Ishikawa (cell line): ENCODE results near the gene RACGAP1.
A peak's percentile ranks its signal among the peaks of the same experiment; 100 is the strongest.

Source experiments
- CEBPB ChIP-seq: IDR thresholded peaks from 2 replicates; pipeline ENCODE4 v1.6.1; 2012
- CREB1 ChIP-seq: IDR thresholded peaks from 2 replicates; pipeline ENCODE4 v1.6.1; 2012; ENCODE audit warnings: low read depth
- EGR1 ChIP-seq: IDR thresholded peaks from 2 replicates; pipeline ENCODE4 v1.6.1; 2012
- EP300 ChIP-seq: IDR thresholded peaks from 2 replicates; pipeline ENCODE4 v1.6.1; 2012; ENCODE audit warnings: borderline replicate concordance
- FOXM1 ChIP-seq: IDR thresholded peaks from 2 replicates; pipeline ENCODE4 v1.6.1; 2012; ENCODE audit warnings: low read depth, borderline replicate concordance
- NFIC ChIP-seq: IDR thresholded peaks from 2 replicates; pipeline ENCODE4 v1.6.1; 2012
- RAD21 ChIP-seq: IDR thresholded peaks from 2 replicates; pipeline ENCODE4 v1.6.1; 2012; ENCODE audit warnings: low read depth
- TAF1 ChIP-seq: IDR thresholded peaks from 2 replicates; pipeline ENCODE4 v1.6.1; 2012; ENCODE audit warnings: low read depth, mild to moderate bottlenecking
- TCF12 ChIP-seq: IDR thresholded peaks from 2 replicates; pipeline ENCODE4 v1.6.1; 2012; ENCODE audit warnings: low read depth
- TEAD4 ChIP-seq: IDR thresholded peaks from 2 replicates; pipeline ENCODE4 v1.6.1; 2012
- YY1 ChIP-seq: IDR thresholded peaks from 2 replicates; pipeline ENCODE4 v1.6.1; 2012; ENCODE audit warnings: low read depth
- ZBTB7A ChIP-seq: IDR thresholded peaks from 2 replicates; pipeline ENCODE4 v1.6.1; 2012; ENCODE audit warnings: low read depth
- TF ChIP-seq, protein P1 (sequence below): IDR thresholded peaks from 2 replicates; pipeline ENCODE4 v1.6.1; 2012; ENCODE audit warnings: low read depth, mild to moderate bottlenecking
- TF ChIP-seq, protein P2 (sequence below): IDR thresholded peaks from 2 replicates; pipeline ENCODE4 v1.6.1; 2012
- TF ChIP-seq, protein P3 (sequence below): IDR thresholded peaks from 2 replicates; pipeline ENCODE4 v1.6.1; 2012

Gene RACGAP1

DNA sequence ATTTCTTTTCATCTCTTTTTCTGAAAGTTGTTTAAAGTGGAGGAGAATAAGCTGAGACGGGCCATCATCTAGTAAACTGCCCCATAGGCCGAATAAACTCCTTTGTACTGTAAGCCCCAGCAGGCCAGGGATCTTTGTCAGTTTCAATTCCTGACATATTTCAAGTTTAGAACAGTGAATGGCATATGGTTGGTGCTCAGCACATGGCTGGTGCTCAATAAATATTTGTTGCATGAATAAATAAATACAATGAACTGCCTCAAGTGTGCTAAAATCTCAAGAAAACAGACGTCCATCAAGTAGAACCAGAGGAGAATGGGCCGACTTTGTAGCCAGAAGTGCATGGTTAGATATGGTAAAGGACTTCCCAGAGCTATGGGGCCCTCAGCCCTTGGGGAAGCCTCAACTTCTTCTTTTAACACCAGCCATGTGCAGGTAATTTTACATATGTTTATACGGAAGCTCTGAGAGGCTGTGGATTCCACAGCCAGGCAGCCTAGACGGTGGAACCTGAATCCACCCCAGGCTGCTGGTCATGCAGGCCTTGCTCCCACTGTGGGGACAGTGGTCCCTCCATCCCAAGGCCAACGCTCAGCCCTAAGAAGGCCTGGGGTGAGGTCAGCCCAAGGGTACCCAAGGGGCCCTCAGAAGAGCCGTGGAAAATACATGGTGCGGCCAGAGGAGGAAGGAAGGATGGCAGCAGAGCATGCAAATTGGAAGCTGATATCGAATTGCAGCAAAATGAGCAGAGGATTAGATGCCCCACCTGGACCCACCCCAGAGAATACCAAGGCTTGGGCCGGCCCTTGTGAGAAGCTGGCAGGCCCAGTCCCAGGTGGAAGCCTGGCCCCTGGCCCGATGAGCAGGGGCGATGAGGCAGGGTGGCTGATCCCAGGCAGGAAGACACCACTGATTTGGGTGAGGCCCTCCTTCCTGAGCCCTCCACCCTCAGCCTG, 83.5 kb downstream of the RACGAP1 start:
- TF ChIP-seq TCF12 (peak; percentile 17; the same call in 1 of the 2 replicates), TAF1 (no peak), CEBPB (no peak), FOXM1 (no peak), NFIC (peak; percentile 17; the same call in 1 of the 2 replicates), EP300 (no peak; the same call in 1 of the 2 replicates), EGR1 (no peak), CREB1 (no peak), RAD21 (no peak), TEAD4 (peak; percentile 41), ZBTB7A (0 out of 2 replicates have a peak, but pooled peaks have one; percentile 50), YY1 (0 out of 2 replicates have a peak, but pooled peaks have one; percentile 35)
- TF ChIP-seq, protein P1, sequence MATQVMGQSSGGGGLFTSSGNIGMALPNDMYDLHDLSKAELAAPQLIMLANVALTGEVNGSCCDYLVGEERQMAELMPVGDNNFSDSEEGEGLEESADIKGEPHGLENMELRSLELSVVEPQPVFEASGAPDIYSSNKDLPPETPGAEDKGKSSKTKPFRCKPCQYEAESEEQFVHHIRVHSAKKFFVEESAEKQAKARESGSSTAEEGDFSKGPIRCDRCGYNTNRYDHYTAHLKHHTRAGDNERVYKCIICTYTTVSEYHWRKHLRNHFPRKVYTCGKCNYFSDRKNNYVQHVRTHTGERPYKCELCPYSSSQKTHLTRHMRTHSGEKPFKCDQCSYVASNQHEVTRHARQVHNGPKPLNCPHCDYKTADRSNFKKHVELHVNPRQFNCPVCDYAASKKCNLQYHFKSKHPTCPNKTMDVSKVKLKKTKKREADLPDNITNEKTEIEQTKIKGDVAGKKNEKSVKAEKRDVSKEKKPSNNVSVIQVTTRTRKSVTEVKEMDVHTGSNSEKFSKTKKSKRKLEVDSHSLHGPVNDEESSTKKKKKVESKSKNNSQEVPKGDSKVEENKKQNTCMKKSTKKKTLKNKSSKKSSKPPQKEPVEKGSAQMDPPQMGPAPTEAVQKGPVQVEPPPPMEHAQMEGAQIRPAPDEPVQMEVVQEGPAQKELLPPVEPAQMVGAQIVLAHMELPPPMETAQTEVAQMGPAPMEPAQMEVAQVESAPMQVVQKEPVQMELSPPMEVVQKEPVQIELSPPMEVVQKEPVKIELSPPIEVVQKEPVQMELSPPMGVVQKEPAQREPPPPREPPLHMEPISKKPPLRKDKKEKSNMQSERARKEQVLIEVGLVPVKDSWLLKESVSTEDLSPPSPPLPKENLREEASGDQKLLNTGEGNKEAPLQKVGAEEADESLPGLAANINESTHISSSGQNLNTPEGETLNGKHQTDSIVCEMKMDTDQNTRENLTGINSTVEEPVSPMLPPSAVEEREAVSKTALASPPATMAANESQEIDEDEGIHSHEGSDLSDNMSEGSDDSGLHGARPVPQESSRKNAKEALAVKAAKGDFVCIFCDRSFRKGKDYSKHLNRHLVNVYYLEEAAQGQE: no peak
- TF ChIP-seq, protein P2, sequence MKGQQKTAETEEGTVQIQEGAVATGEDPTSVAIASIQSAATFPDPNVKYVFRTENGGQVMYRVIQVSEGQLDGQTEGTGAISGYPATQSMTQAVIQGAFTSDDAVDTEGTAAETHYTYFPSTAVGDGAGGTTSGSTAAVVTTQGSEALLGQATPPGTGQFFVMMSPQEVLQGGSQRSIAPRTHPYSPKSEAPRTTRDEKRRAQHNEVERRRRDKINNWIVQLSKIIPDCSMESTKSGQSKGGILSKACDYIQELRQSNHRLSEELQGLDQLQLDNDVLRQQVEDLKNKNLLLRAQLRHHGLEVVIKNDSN: no peak
- TF ChIP-seq, protein P3, sequence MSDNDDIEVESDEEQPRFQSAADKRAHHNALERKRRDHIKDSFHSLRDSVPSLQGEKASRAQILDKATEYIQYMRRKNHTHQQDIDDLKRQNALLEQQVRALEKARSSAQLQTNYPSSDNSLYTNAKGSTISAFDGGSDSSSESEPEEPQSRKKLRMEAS: peak; percentile 67

DNA sequence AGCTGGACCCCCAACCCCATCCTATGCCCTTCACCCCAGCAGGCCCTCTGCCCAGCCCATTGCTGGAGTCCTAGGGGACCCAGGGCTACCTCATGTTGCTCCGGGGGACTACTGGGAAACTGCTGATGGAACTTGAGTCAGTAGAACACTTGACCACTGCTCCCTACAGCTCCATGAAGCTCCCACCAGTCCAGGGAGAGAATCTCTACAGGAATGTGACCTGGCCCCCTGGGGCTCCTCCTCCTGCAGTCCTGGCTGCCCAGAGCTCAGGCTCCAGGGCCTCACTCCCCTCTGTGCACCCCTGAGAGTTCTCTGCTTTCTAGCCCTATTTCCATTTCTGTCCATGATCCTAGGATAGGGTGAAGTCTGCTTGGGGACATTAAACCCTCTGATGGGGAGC, 85.6 kb downstream of the RACGAP1 start:
- TF ChIP-seq, protein P2: no peak

DNA sequence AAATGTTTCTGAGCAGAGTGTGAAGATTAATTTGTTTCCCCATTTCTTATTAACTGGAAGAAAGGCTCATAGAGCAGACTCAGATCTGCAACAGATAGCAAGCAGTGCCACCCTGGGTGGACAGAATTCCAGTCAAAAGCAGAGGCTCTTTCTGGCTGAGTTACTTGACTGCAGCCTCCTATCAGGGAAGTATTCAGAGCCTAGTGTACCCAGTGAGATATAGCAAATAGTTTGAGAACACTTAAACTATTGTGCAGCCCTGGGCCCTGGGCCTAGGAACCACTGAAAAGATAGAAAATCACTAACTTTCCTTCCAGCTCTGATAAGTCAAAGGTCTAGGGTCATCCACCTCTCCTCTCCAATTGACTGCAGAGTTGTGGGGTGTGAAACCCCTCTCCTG, 86.0 kb downstream of the RACGAP1 start:
- TF ChIP-seq, protein P2: no peak
- TF ChIP-seq NFIC (no peak), FOXM1 (no peak), CEBPB (no peak), EP300 (no peak), RAD21 (no peak), YY1 (no peak), TAF1 (no peak), TEAD4 (no peak), TCF12 (no peak), EGR1 (no peak)
- TF ChIP-seq, protein P3: no peak
- TF ChIP-seq, protein P1: no peak
